Thyroid gland (tissue), 4 donors: ENCODE measurements around the gene WDR90. TPM values are rescaled to one million over a fixed set of nuclear protein-coding genes. Genes with fewer than 3 reads are reported as not detected.

ENCODE experiments used
- DNase-seq, 2 donors: peaks; one replicate each; pipeline ENCODE4 v3.0.0-alpha.2; 2019
- H3K27ac ChIP-seq, 3 donors: fragments of 200-600 bp; sonication (generic); 1 replicate in 2 of 3; 2 replicates in 1 of 3; pipeline ENCODE4 v1.5.1; 2016 to 2019; ENCODE audit warnings: mild to moderate bottlenecking in 1 of 3, moderate library complexity in 1 of 3
- H3K27me3 ChIP-seq: fragments of 200-600 bp; sonication (generic); one replicate; pipeline ENCODE4 v1.5.1; 2019
- H3K36me3 ChIP-seq, 2 donors: fragments of 200-600 bp; sonication (generic); one replicate each; pipeline ENCODE4 v1.5.1; 2016 to 2019
- H3K4me1 ChIP-seq, 2 donors: fragments of 200-600 bp; sonication (generic); one replicate each; pipeline ENCODE4 v1.5.1; 2017 to 2019
- H3K4me3 ChIP-seq, 3 donors: fragments of 200-600 bp; sonication (generic); replicated peaks in 1 of 3; 1 replicate in 2 of 3; 2 replicates in 1 of 3; pipeline ENCODE4 v1.5.1; 2016; ENCODE audit warnings: mild to moderate bottlenecking in 1 of 3
- H3K9me3 ChIP-seq: fragments of 200-600 bp; sonication (generic); one replicate; pipeline ENCODE4 v1.5.1; 2017
- POLR2A ChIP-seq, 2 donors: fragments of 450-650 bp; IDR thresholded peaks; one replicate each; pipeline ENCODE4 v1.6.1; 2017; ENCODE audit warnings: antibody characterized with exemption in 2 of 2, mild to moderate bottlenecking in 2 of 2, moderate library complexity in 1 of 2
- WGBS, 2 donors: methylation state at CpG; one replicate each; pipeline ENCODE4 v1.1.5; 2017; 5-methylcytosine and 5-hydroxymethylcytosine counted together
- intact Hi-C: fragments of 100-400 bp; cut with DNase I; formaldehyde crosslinking; loops from one replicate; pipeline ENCODE4 v1.15.1; 2023
- total RNA-seq, 4 donors: library from RNA; depleted of rRNA; stranded (reverse); fragments of >200 nt; gene quantifications; one replicate each; pipeline ENCODE4 v1.2.3, GENCODE V29; 2016
- TF ChIP-seq, protein P1 (sequence below), 6 experiments: fragments of 200-600 bp in 3 of 6; fragments of 450-650 bp in 3 of 6; sonication (generic) in 3 of 6; IDR thresholded peaks; one replicate each; pipeline ENCODE4 v1.5.1; 2016 to 2019; ENCODE audit warnings: antibody characterized with exemption in 6 of 6, mild to moderate bottlenecking in 2 of 6, inconsistent platforms in 1 of 6, moderate library complexity in 1 of 6

WDR90 gene
- total RNA-seq, 4 donors from 2014 or later, result 23.6 to 56.0 (median 34.3) TPM

DNA sequence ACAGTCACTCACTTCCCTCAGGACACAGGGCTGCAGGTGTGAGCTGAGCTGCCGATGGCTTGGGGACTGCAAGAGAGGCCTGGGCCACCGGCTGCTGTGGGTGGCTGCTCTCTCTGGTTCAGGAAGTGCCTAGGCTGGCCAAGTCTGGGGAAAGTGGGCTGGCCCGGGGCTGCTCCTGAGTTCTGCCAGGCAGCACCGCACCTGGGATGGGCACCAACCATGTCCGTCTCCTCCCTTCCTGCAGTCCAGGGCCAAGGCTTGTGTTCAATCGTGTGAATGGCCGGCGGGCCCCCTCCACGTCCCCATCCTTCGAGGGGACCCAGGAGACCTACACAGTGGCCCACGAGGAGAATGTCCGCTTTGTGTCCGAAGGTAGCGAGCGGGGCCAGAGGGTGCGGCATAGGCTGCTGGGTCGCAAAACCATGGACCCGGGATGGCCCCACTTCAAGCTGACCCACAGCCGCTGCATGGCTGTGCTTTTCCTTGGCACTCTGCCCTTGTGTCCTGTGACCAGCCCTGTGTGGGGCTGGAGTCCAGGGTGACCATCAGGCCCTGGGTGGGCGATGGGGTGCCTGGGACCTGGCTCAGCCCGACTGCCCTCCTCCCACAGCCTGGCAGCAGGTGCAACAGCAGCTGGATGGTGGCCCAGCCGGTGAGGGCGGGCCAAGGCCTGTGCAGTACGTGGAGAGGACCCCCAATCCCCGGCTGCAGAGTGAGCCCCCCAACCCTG, 1.8 kb upstream of the WDR90 start:
- H3K27me3 ChIP-seq, result no peaks in the 10 kb centered on the region
- H3K9me3 ChIP-seq, result no peaks in the 10 kb centered on the region
- 79 to 87% methylated on average over 13 of the region's 25 CpGs for WGBS, 2 donors
- peaks cover 0 to 5% of the 10 kb centered on the region in 2 donors for H3K36me3 ChIP-seq
- DNase-seq, result peak; percentile 42 to 48
- peaks cover 51 to 67% of the 10 kb centered on the region in 2 donors for H3K4me1 ChIP-seq
- no peak for TF ChIP-seq POLR2A (IDR thresholded peaks at IDR 0.05)
- TF ChIP-seq, protein P1, sequence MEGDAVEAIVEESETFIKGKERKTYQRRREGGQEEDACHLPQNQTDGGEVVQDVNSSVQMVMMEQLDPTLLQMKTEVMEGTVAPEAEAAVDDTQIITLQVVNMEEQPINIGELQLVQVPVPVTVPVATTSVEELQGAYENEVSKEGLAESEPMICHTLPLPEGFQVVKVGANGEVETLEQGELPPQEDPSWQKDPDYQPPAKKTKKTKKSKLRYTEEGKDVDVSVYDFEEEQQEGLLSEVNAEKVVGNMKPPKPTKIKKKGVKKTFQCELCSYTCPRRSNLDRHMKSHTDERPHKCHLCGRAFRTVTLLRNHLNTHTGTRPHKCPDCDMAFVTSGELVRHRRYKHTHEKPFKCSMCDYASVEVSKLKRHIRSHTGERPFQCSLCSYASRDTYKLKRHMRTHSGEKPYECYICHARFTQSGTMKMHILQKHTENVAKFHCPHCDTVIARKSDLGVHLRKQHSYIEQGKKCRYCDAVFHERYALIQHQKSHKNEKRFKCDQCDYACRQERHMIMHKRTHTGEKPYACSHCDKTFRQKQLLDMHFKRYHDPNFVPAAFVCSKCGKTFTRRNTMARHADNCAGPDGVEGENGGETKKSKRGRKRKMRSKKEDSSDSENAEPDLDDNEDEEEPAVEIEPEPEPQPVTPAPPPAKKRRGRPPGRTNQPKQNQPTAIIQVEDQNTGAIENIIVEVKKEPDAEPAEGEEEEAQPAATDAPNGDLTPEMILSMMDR (IDR thresholded peaks at IDR 0.05), result no peak
- no peak overlapping the region for H3K4me3 ChIP-seq
- intact Hi-C loops, result no loop called here
- peak overlapping the region in 2 of 3 donors; percentile 71 to 92 for H3K27ac ChIP-seq

DNA sequence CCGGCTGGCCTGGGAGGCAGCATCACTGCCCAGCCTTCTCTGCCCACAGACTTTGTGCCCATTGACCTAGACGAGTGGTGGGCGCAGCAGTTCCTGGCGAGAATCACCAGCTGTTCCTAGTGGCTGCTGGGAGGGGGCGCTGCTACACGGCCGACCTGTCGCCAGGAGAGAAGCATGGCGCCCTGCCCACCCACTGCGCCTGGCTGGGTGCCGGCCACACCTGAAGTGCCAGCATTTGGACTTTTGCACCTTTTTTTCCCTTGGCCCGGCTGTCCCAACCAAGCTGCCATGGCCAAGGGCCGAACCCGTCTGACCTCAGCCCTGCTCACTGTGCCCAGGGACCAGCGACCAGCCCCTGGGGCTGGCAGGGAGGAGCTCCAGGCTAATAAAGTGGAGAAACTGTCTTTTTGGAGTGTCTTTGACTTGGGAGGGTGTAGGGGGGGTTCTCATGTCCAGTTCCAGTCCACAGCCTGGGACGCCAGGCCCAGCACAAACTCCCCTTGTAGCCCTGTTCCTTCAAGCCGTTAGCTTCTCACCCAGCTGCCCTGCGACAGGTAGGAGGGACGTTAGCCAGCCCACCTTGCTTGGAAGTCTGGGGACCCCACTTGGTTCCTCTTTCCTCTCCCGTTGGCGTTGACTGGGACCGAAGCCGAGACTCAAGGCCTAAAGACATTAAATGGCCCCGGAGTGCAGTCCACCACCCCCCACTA, 939 bp upstream of the WDR90 start:
- H3K36me3 ChIP-seq, result peaks cover 0 to 8% of the 10 kb centered on the region in 2 donors
- H3K27me3 ChIP-seq, result no peaks in the 10 kb centered on the region
- peak overlapping the region; percentile 51 to 98 (median 73) for H3K4me3 ChIP-seq
- H3K9me3 ChIP-seq, result no peaks in the 10 kb centered on the region
- intact Hi-C loops, result no loop called here
- peaks cover 43 to 58% of the 10 kb centered on the region in 2 donors for H3K4me1 ChIP-seq
- peak overlapping the region; percentile 71 to 92 (median 91) for H3K27ac ChIP-seq
- no peak for TF ChIP-seq POLR2A (IDR thresholded peaks at IDR 0.05)
- TF ChIP-seq, protein P1 (IDR thresholded peaks at IDR 0.05), result peak in 4 of 6 experiments; percentile 28 to 51 (median 42)
- peak; percentile 76 to 79 for DNase-seq
- 30 to 32% methylated on average over 8 to 18 of the region's 24 CpGs for WGBS, 2 donors

DNA sequence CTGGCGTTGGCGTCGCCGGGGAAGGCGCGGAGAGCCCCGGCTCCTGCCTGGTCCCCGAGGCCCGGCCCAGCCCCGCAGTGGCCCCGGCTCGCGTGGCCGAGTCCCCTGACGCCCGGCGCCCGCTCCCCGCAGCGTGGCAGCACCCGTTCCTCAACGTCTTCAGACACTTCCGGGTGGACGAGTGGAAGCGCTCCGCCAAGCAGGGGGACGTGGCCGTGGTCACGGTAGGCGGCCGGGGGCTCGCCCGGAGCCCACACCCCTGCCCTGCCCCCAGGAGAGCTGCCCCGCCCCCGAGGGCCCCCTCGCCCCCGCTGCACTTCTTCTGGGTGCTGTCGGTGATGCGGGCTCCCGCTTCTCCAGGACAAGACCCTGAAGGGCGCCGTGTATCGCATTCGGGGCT, 466 bp downstream of the WDR90 start:
- Histone ChIP-seq H3K27me3 (no peaks in the 10 kb centered on the region), H3K36me3 (peaks cover 0 to 8% of the 10 kb centered on the region in 2 donors), H3K27ac (peak overlapping the region in 1 of 3 donors; percentile 92), H3K4me3 (peak overlapping the region; percentile 73 to 98 (median 77)), H3K9me3 (no peaks in the 10 kb centered on the region), H3K4me1 (peaks cover 40 to 46% of the 10 kb centered on the region in 2 donors)
- intact Hi-C loops, result no loop called here
- no peak for DNase-seq
- TF ChIP-seq, protein P1 (IDR thresholded peaks at IDR 0.05), result no peak
- no peak for TF ChIP-seq POLR2A (IDR thresholded peaks at IDR 0.05)
- WGBS, 2 donors, result 0% methylated on average over 8 of the region's 44 CpGs; no CpG with 5 or more reads in 1 of the 2 donors

DNA sequence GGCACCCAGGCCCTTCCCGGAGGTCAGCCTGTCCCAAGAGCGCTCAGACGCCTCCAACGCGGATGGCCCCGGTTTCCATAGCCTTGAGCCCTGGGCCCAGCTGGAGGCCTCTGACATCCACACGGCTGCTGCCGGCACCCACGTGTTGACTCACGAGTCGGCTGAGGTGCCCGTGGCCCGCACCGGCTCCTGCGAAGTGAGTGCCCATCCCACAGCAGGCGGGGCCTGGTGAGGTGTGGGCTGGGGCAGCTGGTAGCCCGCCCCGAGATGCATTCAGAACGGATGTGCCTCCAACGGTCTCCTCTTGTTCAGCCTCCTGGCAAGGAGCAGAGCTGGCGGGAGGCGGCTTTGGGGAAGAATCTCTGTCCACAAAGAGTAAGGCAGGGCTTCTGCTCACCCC, 2.7 kb downstream of the WDR90 start:
- no peak overlapping the region for H3K27ac ChIP-seq
- H3K4me3 ChIP-seq, result no peak overlapping the region
- WGBS, 2 donors, result 94% methylated on average over 21 of the region's 22 CpGs; no CpG with 5 or more reads in 1 of the 2 donors
- H3K36me3 ChIP-seq, result peaks cover 0 to 8% of the 10 kb centered on the region in 2 donors
- no peak for DNase-seq
- H3K9me3 ChIP-seq, result no peaks in the 10 kb centered on the region
- no peaks in the 10 kb centered on the region for H3K27me3 ChIP-seq
- intact Hi-C loops, result no loop called here
- TF ChIP-seq POLR2A (IDR thresholded peaks at IDR 0.05), result no peak
- TF ChIP-seq, protein P1 (IDR thresholded peaks at IDR 0.05), result no peak
- peaks cover 25 to 26% of the 10 kb centered on the region in 2 donors for H3K4me1 ChIP-seq
